WTC11 (cell line): ENCODE measurements around the gene KLHL5. TPM values are rescaled to one million over a fixed set of nuclear protein-coding genes. Genes with fewer than 3 reads are reported as not detected.

ENCODE experiments used
- ATAC-seq: fragments of 200-7000 bp; cut with Tn5 transposase; 2 replicates; pipeline ENCODE4 v1.10.0; 2021; ENCODE audit warnings: mild to moderate bottlenecking, moderate library complexity
- CTCF ChIA-PET: fragments of 300-600 bp; sonication (Branson Sonifier 250); formaldehyde crosslinking; loops from one replicate; lab custom pipeline; 2021; ENCODE audit warnings: antibody characterized with exemption; lab: Charles Lee
- POLR2A ChIA-PET: fragments of 350-600 bp; sonication (Branson Sonifier 250); formaldehyde crosslinking; loops from one replicate; lab custom pipeline; 2021; ENCODE audit warnings: antibody characterized with exemption; lab: Charles Lee
- DNase-seq: peaks from one replicate; pipeline ENCODE4 v3.0.0; 2021; ENCODE audit warnings: low spot score
- H3K27ac Mint-ChIP-seq: 2 replicates; pipeline ENCODE4 v1.8.0; 2021; ENCODE audit warnings: mixed read lengths
- H3K27me3 Mint-ChIP-seq: 2 replicates; pipeline ENCODE4 v1.8.0; 2021; ENCODE audit warnings: low read depth, mild to moderate bottlenecking, moderate library complexity, mixed read lengths
- H3K36me3 Mint-ChIP-seq: 2 replicates; pipeline ENCODE4 v1.8.0; 2021; ENCODE audit warnings: mixed read lengths
- H3K4me1 Mint-ChIP-seq: 2 replicates; pipeline ENCODE4 v1.8.0; 2022; ENCODE audit warnings: mixed read lengths
- H3K4me3 Mint-ChIP-seq: 2 replicates; pipeline ENCODE4 v1.8.0; 2021; ENCODE audit warnings: mild to moderate bottlenecking, moderate library complexity, mixed read lengths
- H3K9me3 Mint-ChIP-seq: 2 replicates; pipeline ENCODE4 v1.8.0; 2021; ENCODE audit warnings: mixed read lengths
- AR ChIP-seq: fragments of 250-450 bp; sonication (Bioruptor Pico); IDR thresholded peaks from 2 replicates; pipeline ENCODE4 v1.9.0; 2021; ENCODE audit warnings: mild to moderate bottlenecking
- ARID4B ChIP-seq: sonication (generic); formaldehyde crosslinking; IDR thresholded peaks from 2 replicates; pipeline ENCODE4 v1.8.0; 2023; ENCODE audit warnings: missing genetic modification reagents, mild to moderate bottlenecking, borderline replicate concordance
- CBFB ChIP-seq: sonication (generic); formaldehyde crosslinking; IDR thresholded peaks from 2 replicates; pipeline ENCODE4 v1.8.1; 2022; ENCODE audit warnings: mild to moderate bottlenecking, low read depth, missing genetic modification reagents
- CREB1 ChIP-seq: sonication (generic); formaldehyde crosslinking; IDR thresholded peaks from 2 replicates; pipeline ENCODE4 v1.8.0; 2023; ENCODE audit warnings: mild to moderate bottlenecking, missing genetic modification reagents
- E2F1 ChIP-seq: sonication (generic); formaldehyde crosslinking; IDR thresholded peaks from 2 replicates; pipeline ENCODE4 v1.8.0; 2022; ENCODE audit warnings: mild to moderate bottlenecking, missing genetic modification reagents
- ESRRA ChIP-seq: sonication (generic); formaldehyde crosslinking; IDR thresholded peaks from 2 replicates; pipeline ENCODE4 v1.8.1; 2022; ENCODE audit warnings: mild to moderate bottlenecking, missing genetic modification reagents, borderline replicate concordance
- FOXP4 ChIP-seq: sonication (generic); formaldehyde crosslinking; IDR thresholded peaks from 2 replicates; pipeline ENCODE4 v1.8.0; 2022; ENCODE audit warnings: mild to moderate bottlenecking, missing genetic modification reagents
- GABPB1 ChIP-seq: sonication (generic); formaldehyde crosslinking; IDR thresholded peaks from 2 replicates; pipeline ENCODE4 v1.8.1; 2023; ENCODE audit warnings: mild to moderate bottlenecking, missing genetic modification reagents
- GTF2I ChIP-seq: fragments of 250-450 bp; sonication (Bioruptor Pico); conservative IDR thresholded peaks from 2 replicates; pipeline ENCODE4 v1.4.0; 2021; ENCODE audit warnings: mild to moderate bottlenecking
- HMGXB4 ChIP-seq: sonication (generic); formaldehyde crosslinking; IDR thresholded peaks from 2 replicates; pipeline ENCODE4 v1.8.1; 2023; ENCODE audit warnings: mild to moderate bottlenecking, moderate library complexity, missing genetic modification reagents
- JAZF1 ChIP-seq: fragments of 250-450 bp; sonication (Bioruptor Pico); IDR thresholded peaks from 2 replicates; pipeline ENCODE4 v1.9.0; 2021; ENCODE audit warnings: moderate library complexity, mild to moderate bottlenecking, inconsistent platforms
- NFE2L1 ChIP-seq: sonication (generic); formaldehyde crosslinking; IDR thresholded peaks from 2 replicates; pipeline ENCODE4 v1.8.1; 2023; ENCODE audit warnings: missing genetic modification reagents
- OVOL2 ChIP-seq: fragments of 250-450 bp; sonication (Bioruptor Pico); IDR thresholded peaks from 2 replicates; pipeline ENCODE4 v1.9.0; 2021; ENCODE audit warnings: mild to moderate bottlenecking, borderline replicate concordance
- PREB ChIP-seq: sonication (generic); formaldehyde crosslinking; IDR thresholded peaks from 2 replicates; pipeline ENCODE4 v1.8.1; 2022; ENCODE audit warnings: mild to moderate bottlenecking, missing genetic modification reagents, moderate library complexity, borderline replicate concordance
- SMAD3 ChIP-seq: sonication (generic); formaldehyde crosslinking; IDR thresholded peaks from 2 replicates; pipeline ENCODE4 v1.8.0; 2022; ENCODE audit warnings: missing genetic modification reagents, mild to moderate bottlenecking, borderline replicate concordance
- SOX15 ChIP-seq: fragments of 250-450 bp; sonication (Bioruptor Pico); IDR thresholded peaks from 2 replicates; pipeline ENCODE4 v1.9.0; 2021; ENCODE audit warnings: mild to moderate bottlenecking
- TP53 ChIP-seq: sonication (generic); formaldehyde crosslinking; IDR thresholded peaks from 2 replicates; pipeline ENCODE4 v1.8.1; 2023; ENCODE audit warnings: mild to moderate bottlenecking, missing genetic modification reagents
- USF2 ChIP-seq: sonication (generic); formaldehyde crosslinking; IDR thresholded peaks from 2 replicates; pipeline ENCODE4 v1.8.1; 2023; ENCODE audit warnings: mild to moderate bottlenecking, missing genetic modification reagents, moderate library complexity
- ZNF317 ChIP-seq: sonication (generic); formaldehyde crosslinking; IDR thresholded peaks from 2 replicates; pipeline ENCODE4 v1.8.1; 2023; ENCODE audit warnings: low read depth, mild to moderate bottlenecking, moderate library complexity, missing genetic modification reagents, borderline replicate concordance
- total RNA-seq: library from RNA; stranded (reverse); gene quantifications from 3 replicates; pipeline ENCODE4 v1.2.3, GENCODE V29; 2021

Gene KLHL5
- total RNA-seq, 1 experiment from 2014 or later, result 21.1 TPM

GRCh38 chr4:39037941-39038340 is 24.1 kb upstream of the KLHL5 start (continued):
- TF ChIP-seq HMGXB4 (no peak), E2F1 (CRISPR knock-in tag) (no peak), AR (no peak)

- no peaks in the 10 kb centered on the region for H3K9me3 Mint-ChIP-seq
- H3K4me3 Mint-ChIP-seq, result no peak overlapping the region
- H3K27me3 Mint-ChIP-seq, result no peaks in the 10 kb centered on the region
- POLR2A ChIA-PET, result no interaction called here
- ATAC-seq (no peak), DNase-seq (no peak)
- no peaks in the 10 kb centered on the region for H3K36me3 Mint-ChIP-seq
- H3K4me1 Mint-ChIP-seq, result peaks cover 25% of the 10 kb centered on the region
- no peak for TF ChIP-seq OVOL2
- no peak for TF ChIP-seq CREB1
- TF ChIP-seq USF2 (CRISPR knock-in tag), result no peak
- TF ChIP-seq ESRRA (CRISPR knock-in tag), result no peak
- no peak for TF ChIP-seq SMAD3
- no peak for TF ChIP-seq CBFB (CRISPR knock-in tag)
- no peak for TF ChIP-seq GABPB1 (CRISPR knock-in tag)
- TF ChIP-seq SOX15 (CRISPR knock-in tag), result no peak
- TF ChIP-seq ARID4B (CRISPR knock-in tag), result no peak
- H3K27ac Mint-ChIP-seq, result no peak overlapping the region
- CTCF ChIA-PET, result no interaction called here
These were observed 22.9 kb upstream of the KLHL5 start for GRCh38 chr4:39039108-39039507.

GRCh38 chr4:39042366-39042765 is 19.7 kb upstream of the KLHL5 start:
- CTCF ChIA-PET, result interaction anchor here (1.3 kb wide), 1 partner anchor 48 kb away, joined by 3 read pairs; no protein-coding TSS in a partner anchor
- Mint-ChIP-seq H3K27ac (peak overlapping the region; percentile 20), H3K36me3 (no peaks in the 10 kb centered on the region), H3K9me3 (no peaks in the 10 kb centered on the region), H3K4me1 (peaks cover 30% of the 10 kb centered on the region), H3K27me3 (no peaks in the 10 kb centered on the region), H3K4me3 (no peak overlapping the region)
- no peak for DNase-seq
- POLR2A ChIA-PET, result no interaction called here
- no peak for ATAC-seq
- no peak for TF ChIP-seq ZNF317 (CRISPR knock-in tag)
- no peak for TF ChIP-seq OVOL2
- no peak for TF ChIP-seq TP53 (CRISPR knock-in tag)
- no peak for TF ChIP-seq CBFB (CRISPR knock-in tag)
- no peak for TF ChIP-seq FOXP4 (CRISPR knock-in tag)
- TF ChIP-seq SMAD3, result no peak
- TF ChIP-seq JAZF1 (CRISPR knock-in tag), result no peak
- TF ChIP-seq NFE2L1 (CRISPR knock-in tag), result no peak
- TF ChIP-seq GTF2I, result no peak
- no peak for TF ChIP-seq PREB (CRISPR knock-in tag)
